ENCODE results near the gene CHRM2.

DNA sequence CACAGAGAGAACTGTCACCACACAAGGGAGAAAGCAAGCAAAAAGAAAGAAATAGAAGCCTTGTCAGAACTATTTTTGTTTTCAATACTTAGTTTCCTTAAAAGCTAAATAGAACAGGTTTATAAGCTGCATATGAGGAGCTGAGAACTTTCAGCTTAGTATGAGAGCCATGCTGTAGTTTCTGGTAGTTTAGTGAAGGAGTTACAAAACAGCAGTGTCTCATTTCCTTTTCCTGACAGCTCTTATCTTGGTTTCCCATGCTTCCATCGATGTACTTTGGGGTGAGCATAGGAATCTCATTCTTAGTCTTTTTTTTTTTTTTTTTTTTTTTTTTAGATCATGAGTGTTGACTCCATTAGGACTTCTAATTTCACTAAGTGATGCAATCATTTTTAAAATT is 8.6 kb upstream of the CHRM2 start:
- TF ChIP-seq, protein P1, sequence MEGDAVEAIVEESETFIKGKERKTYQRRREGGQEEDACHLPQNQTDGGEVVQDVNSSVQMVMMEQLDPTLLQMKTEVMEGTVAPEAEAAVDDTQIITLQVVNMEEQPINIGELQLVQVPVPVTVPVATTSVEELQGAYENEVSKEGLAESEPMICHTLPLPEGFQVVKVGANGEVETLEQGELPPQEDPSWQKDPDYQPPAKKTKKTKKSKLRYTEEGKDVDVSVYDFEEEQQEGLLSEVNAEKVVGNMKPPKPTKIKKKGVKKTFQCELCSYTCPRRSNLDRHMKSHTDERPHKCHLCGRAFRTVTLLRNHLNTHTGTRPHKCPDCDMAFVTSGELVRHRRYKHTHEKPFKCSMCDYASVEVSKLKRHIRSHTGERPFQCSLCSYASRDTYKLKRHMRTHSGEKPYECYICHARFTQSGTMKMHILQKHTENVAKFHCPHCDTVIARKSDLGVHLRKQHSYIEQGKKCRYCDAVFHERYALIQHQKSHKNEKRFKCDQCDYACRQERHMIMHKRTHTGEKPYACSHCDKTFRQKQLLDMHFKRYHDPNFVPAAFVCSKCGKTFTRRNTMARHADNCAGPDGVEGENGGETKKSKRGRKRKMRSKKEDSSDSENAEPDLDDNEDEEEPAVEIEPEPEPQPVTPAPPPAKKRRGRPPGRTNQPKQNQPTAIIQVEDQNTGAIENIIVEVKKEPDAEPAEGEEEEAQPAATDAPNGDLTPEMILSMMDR (IDR thresholded peaks at IDR 0.05; ENCODE audit: poor library complexity, severe bottlenecking): no peak
- no peak for TF ChIP-seq SMC3 (conservative IDR thresholded peaks at IDR 0.05; ENCODE audit: poor library complexity)
- TF ChIP-seq EZH2 (IDR thresholded peaks at IDR 0.05; ENCODE audit: borderline replicate concordance, insufficient read depth, low read length, poor library complexity, severe bottlenecking): no peak
- TF ChIP-seq POLR2AphosphoS5 (IDR thresholded peaks at IDR 0.05): no peak
- TF ChIP-seq MXI1 (conservative IDR thresholded peaks at IDR 0.05; ENCODE audit: poor library complexity, severe bottlenecking): no peak
- no peak for TF ChIP-seq TAF1 (IDR thresholded peaks at IDR 0.05; ENCODE audit: low read depth)
- TF ChIP-seq EP300 (conservative IDR thresholded peaks at IDR 0.05; ENCODE audit: poor library complexity, severe bottlenecking): no peak
- no peak for TF ChIP-seq RAD21 (conservative IDR thresholded peaks at IDR 0.05)

Measured in neural cell (in vitro differentiated cells).